MM.1S (cell line): ENCODE data around the gene MEAK7.

Source experiments
- DNase-seq: peaks from one replicate; pipeline ENCODE4 v3.0.0-alpha.2; 2015
- H2AFZ ChIP-seq: fragments of 300-600 bp; sonication (generic); 2 replicates; pipeline ENCODE4 v1.6.0; 2016; ENCODE audit warnings: antibody characterized with exemption, low read length
- H3F3A ChIP-seq: fragments of 300-600 bp; sonication (generic); 2 replicates; pipeline ENCODE4 v1.6.1; 2016; ENCODE audit warnings: mild to moderate bottlenecking, antibody characterized with exemption, low read length, moderate library complexity, mixed read lengths; ENCODE audit not compliant: insufficient read depth
- H3K27ac ChIP-seq: fragments of 300-600 bp; sonication (generic); 2 replicates; pipeline ENCODE4 v1.5.1; 2016; ENCODE audit warnings: mild to moderate bottlenecking, low read length
- H3K27me3 ChIP-seq: fragments of 300-600 bp; sonication (generic); replicated peaks from 2 replicates; pipeline ENCODE4 v1.6.0; 2016; ENCODE audit warnings: low read length; ENCODE audit not compliant: insufficient read depth
- H3K36me3 ChIP-seq: fragments of 300-600 bp; sonication (generic); replicated peaks from 2 replicates; pipeline ENCODE4 v1.6.1; 2016; ENCODE audit warnings: mild to moderate bottlenecking, low read length, mixed read lengths; ENCODE audit not compliant: insufficient read depth
- H3K4me1 ChIP-seq: fragments of 300-600 bp; sonication (generic); 2 replicates; pipeline ENCODE4 v1.6.1; 2016; ENCODE audit warnings: low read length, mixed read lengths
- H3K4me2 ChIP-seq: fragments of 300-600 bp; sonication (generic); 2 replicates; pipeline ENCODE4 v1.6.0; 2016; ENCODE audit warnings: low read depth, low read length
- H3K4me3 ChIP-seq: fragments of 300-600 bp; sonication (generic); 2 replicates; pipeline ENCODE4 v1.5.1; 2016; ENCODE audit warnings: low read length, mixed read lengths
- H3K79me2 ChIP-seq: fragments of 300-600 bp; sonication (generic); 2 replicates; pipeline ENCODE4 v1.6.1; 2016; ENCODE audit warnings: mixed run types, low read length, mixed read lengths
- H3K9ac ChIP-seq: fragments of 300-600 bp; sonication (generic); 2 replicates; pipeline ENCODE4 v1.6.1; 2016; ENCODE audit warnings: low read length, mixed read lengths
- H3K9me2 ChIP-seq: fragments of 300-600 bp; sonication (generic); replicated peaks from 2 replicates; pipeline ENCODE4 v1.6.1; 2016; ENCODE audit warnings: mild to moderate bottlenecking, low read length, mixed read lengths; ENCODE audit not compliant: insufficient read depth
- H3K9me3 ChIP-seq: fragments of 300-600 bp; sonication (generic); replicated peaks from 2 replicates; pipeline ENCODE4 v1.6.1; 2016; ENCODE audit warnings: mild to moderate bottlenecking, low read length, mixed read lengths; ENCODE audit not compliant: insufficient read depth
- H4K20me1 ChIP-seq: fragments of 300-600 bp; sonication (generic); 2 replicates; pipeline ENCODE4 v1.6.1; 2016; ENCODE audit warnings: mild to moderate bottlenecking, low read length, moderate library complexity, mixed read lengths; ENCODE audit not compliant: insufficient read depth
- CTCF ChIP-seq: fragments of 300-600 bp; sonication (generic); IDR thresholded peaks from 2 replicates; pipeline ENCODE4 v1.5.1; 2016; ENCODE audit warnings: antibody characterized with exemption, low read length, mixed read lengths
- EZH2 ChIP-seq: fragments of 300-600 bp; sonication (generic); optimal IDR thresholded peaks from 2 replicates; pipeline ENCODE3; 2017; ENCODE audit warnings: low read depth, mild to moderate bottlenecking, antibody characterized with exemption, low read length, mixed read lengths
- EZH2phosphoT487 ChIP-seq: fragments of 300-600 bp; sonication (generic); IDR thresholded peaks from 2 replicates; pipeline ENCODE4 v1.6.1; 2018; ENCODE audit warnings: antibody characterized with exemption, low read length

The MEAK7 gene

GRCh38 chr16:84543253-84543652 lies 38.8 kb upstream of the MEAK7 start:
- H3K4me3 ChIP-seq = no peak overlapping the region
- no peak for DNase-seq
- H3K4me2 ChIP-seq = no peak overlapping the region
- no peaks in the 10 kb centered on the region for H3K4me1 ChIP-seq
- H3K27ac ChIP-seq = no peak overlapping the region
- H4K20me1 ChIP-seq = no peaks in the 10 kb centered on the region
- H3F3A ChIP-seq = no peaks in the 10 kb centered on the region
- H3K79me2 ChIP-seq = no peaks in the 10 kb centered on the region
- no peaks in the 10 kb centered on the region for H3K9me3 ChIP-seq
- H3K9me2 ChIP-seq = no peaks in the 10 kb centered on the region
- no peaks in the 10 kb centered on the region for H3K36me3 ChIP-seq
- TF ChIP-seq CTCF (no peak), EZH2phosphoT487 (no peak), EZH2 (no peak)
- H2AFZ ChIP-seq = no peak overlapping the region
- H3K9ac ChIP-seq = no peak overlapping the region
- H3K27me3 ChIP-seq = no peaks in the 10 kb centered on the region

GRCh38 chr16:84541999-84542817 lies 37.7 kb upstream of the MEAK7 start:
- H3K9ac ChIP-seq = no peak overlapping the region
- H4K20me1 ChIP-seq = no peaks in the 10 kb centered on the region
- no peak for TF ChIP-seq EZH2
- no peak for TF ChIP-seq CTCF
- TF ChIP-seq EZH2phosphoT487 = no peak
- no peaks in the 10 kb centered on the region for H3K9me3 ChIP-seq
- DNase-seq = no peak
- H3K36me3 ChIP-seq = no peaks in the 10 kb centered on the region
- no peaks in the 10 kb centered on the region for H3K4me1 ChIP-seq
- no peak overlapping the region for H2AFZ ChIP-seq
- H3K27ac ChIP-seq = no peak overlapping the region
- no peaks in the 10 kb centered on the region for H3F3A ChIP-seq
- no peaks in the 10 kb centered on the region for H3K27me3 ChIP-seq
- H3K79me2 ChIP-seq = no peaks in the 10 kb centered on the region
- H3K4me2 ChIP-seq = no peak overlapping the region
- no peak overlapping the region for H3K4me3 ChIP-seq
- no peaks in the 10 kb centered on the region for H3K9me2 ChIP-seq

- no peak overlapping the region for H3K27ac ChIP-seq
- H3K9me3 ChIP-seq = no peaks in the 10 kb centered on the region
- no peak overlapping the region for H3K9ac ChIP-seq
- H3K4me2 ChIP-seq = no peak overlapping the region
- no peaks in the 10 kb centered on the region for H3K9me2 ChIP-seq
- H3K4me3 ChIP-seq = no peak overlapping the region
- H3F3A ChIP-seq = no peaks in the 10 kb centered on the region
- H3K27me3 ChIP-seq = no peaks in the 10 kb centered on the region
- TF ChIP-seq CTCF = no peak
- no peak for TF ChIP-seq EZH2
- TF ChIP-seq EZH2phosphoT487 = no peak
- no peak for DNase-seq
- H4K20me1 ChIP-seq = no peaks in the 10 kb centered on the region
- no peak overlapping the region for H2AFZ ChIP-seq
- H3K4me1 ChIP-seq = no peaks in the 10 kb centered on the region
- no peaks in the 10 kb centered on the region for H3K79me2 ChIP-seq
- no peaks in the 10 kb centered on the region for H3K36me3 ChIP-seq
Observed at GRCh38 chr16:84540194-84540593, 35.7 kb upstream of the MEAK7 start.
